ENCODE data around the gene EP400.

- TF ChIP-seq EZH2 (IDR thresholded peaks at IDR 0.05; ENCODE audit: low read length, missing control alignments), result no peak
- TF ChIP-seq CTCF (conservative IDR thresholded peaks at IDR 0.05 in 1 of 2, IDR thresholded peaks at IDR 0.05 in 1 of 2; ENCODE audit: low read depth in 1 of 2, low read length in 2 of 2), result no peak
Observed at GRCh38 chr12:131921866-131922769, 27.6 kb upstream of the EP400 start.
